ENCODE results near the gene ACD. TPM values are rescaled to one million over a fixed set of nuclear protein-coding genes. Genes with fewer than 3 reads are reported as not detected.

ACD gene
- total and polyA plus RNA-seq, 5 experiments from 2014 or later: 24.6 to 46.6 (median 38.1) TPM

- Mint-ChIP-seq H3K9me3 (no peaks in the 10 kb centered on the region), H3K36me3 (no peaks in the 10 kb centered on the region), H3K27ac (peak overlapping the region in 7 of 10 donors; percentile 28 to 88 (median 73)), H3K27me3 (no peaks in the 10 kb centered on the region), H3K4me1 (peaks cover 0 to 14% (median 5%) of the 10 kb centered on the region in 4 donors), H3K4me3 (no peak overlapping the region)
- DNase-seq (peak in 1 of 10 donors; percentile 55), ATAC-seq (no peak)
- POLR2A ChIA-PET: no interaction called here
These were observed 13.9 kb upstream of the ACD start for GRCh38 chr16:67673712-67674580.

- Mint-ChIP-seq H3K36me3 (no peaks in the 10 kb centered on the region), H3K9me3 (no peaks in the 10 kb centered on the region), H3K4me3 (no peak overlapping the region), H3K27ac (peak overlapping the region in 2 of 10 donors; percentile 44 to 88), H3K27me3 (no peaks in the 10 kb centered on the region), H3K4me1 (peaks cover 2 to 21% (median 7%) of the 10 kb centered on the region in 4 donors)
- no peak for ATAC-seq
- POLR2A ChIA-PET: interaction anchor here (0.5 kb wide), 1 partner anchor 68 kb away, joined by 5 read pairs; no protein-coding TSS in a partner anchor
- peak in 5 of 10 donors; percentile 30 to 64 (median 39) for DNase-seq
These were observed 12.9 kb upstream of the ACD start for GRCh38 chr16:67672739-67673662.

- POLR2A ChIA-PET: no interaction called here
- Mint-ChIP-seq H3K9me3 (no peaks in the 10 kb centered on the region), H3K4me1 (peaks cover 8 to 27% (median 12%) of the 10 kb centered on the region in 4 donors), H3K36me3 (no peaks in the 10 kb centered on the region), H3K4me3 (no peak overlapping the region), H3K27ac (peak overlapping the region in 1 of 10 donors; percentile 14), H3K27me3 (no peaks in the 10 kb centered on the region)
- ATAC-seq (no peak), DNase-seq (peak in 1 of 10 donors; percentile 28)
These were observed 12.2 kb upstream of the ACD start for GRCh38 chr16:67672306-67672705.

GRCh38 chr16:67669499-67670101 is 9.5 kb upstream of the ACD start:
- Mint-ChIP-seq H3K4me3 (peak overlapping the region in 3 of 10 donors; percentile 28 to 64 (median 56)), H3K9me3 (no peaks in the 10 kb centered on the region), H3K4me1 (peaks cover 11 to 36% (median 23%) of the 10 kb centered on the region in 4 donors), H3K36me3 (no peaks in the 10 kb centered on the region), H3K27me3 (no peaks in the 10 kb centered on the region), H3K27ac (peak overlapping the region in 2 of 10 donors; percentile 34 to 82)
- peak in 1 of 10 donors; percentile 55 for DNase-seq
- no peak for ATAC-seq
- POLR2A ChIA-PET: interaction anchor here (1.1 to 6.6 kb wide), 3 partner anchors 107 to 130 kb away, joined by 3 to 41 read pairs (median 32); partner anchors contain the start of gene CTCF

GRCh38 chr16:67668495-67669157 is 8.6 kb upstream of the ACD start:
- Mint-ChIP-seq H3K36me3 (no peaks in the 10 kb centered on the region), H3K9me3 (no peaks in the 10 kb centered on the region), H3K27me3 (no peaks in the 10 kb centered on the region), H3K27ac (peak overlapping the region in 5 of 10 donors; percentile 23 to 63 (median 44)), H3K4me1 (peaks cover 9 to 30% (median 27%) of the 10 kb centered on the region in 4 donors), H3K4me3 (peak overlapping the region in 4 of 10 donors; percentile 2 to 59 (median 47))
- DNase-seq: peak in 2 of 10 donors; percentile 31 to 64
- ATAC-seq: no peak
- POLR2A ChIA-PET: interaction anchor here (1.1 to 6.6 kb wide), 6 partner anchors 23 to 147 kb away, joined by 3 to 41 read pairs (median 26); partner anchors contain the start of genes CARMIL2 and CTCF

GRCh38 chr16:67667817-67668494 is 7.9 kb upstream of the ACD start:
- no peaks in the 10 kb centered on the region for H3K36me3 Mint-ChIP-seq
- H3K4me1 Mint-ChIP-seq: peaks cover 9 to 30% (median 27%) of the 10 kb centered on the region in 4 donors
- peak overlapping the region in 6 of 10 donors; percentile 61 to 90 (median 79) for H3K27ac Mint-ChIP-seq
- no peaks in the 10 kb centered on the region for H3K9me3 Mint-ChIP-seq
- H3K4me3 Mint-ChIP-seq: peak overlapping the region; percentile 53 to 95 (median 84)
- H3K27me3 Mint-ChIP-seq: no peaks in the 10 kb centered on the region
- peak; percentile 65 to 91 (median 84) for DNase-seq
- POLR2A ChIA-PET: interaction anchor here (1.0 to 6.6 kb wide), 11 partner anchors 23 to 267 kb away, joined by 3 to 41 read pairs (median 12); partner anchors contain the start of genes ATP6V0D1, CARMIL2, CTCF and GFOD2
- ATAC-seq: peak; percentile 89 to 92

- Mint-ChIP-seq H3K9me3 (no peaks in the 10 kb centered on the region), H3K4me3 (peak overlapping the region; percentile 74 to 95 (median 86)), H3K27ac (peak overlapping the region in 9 of 10 donors; percentile 29 to 91 (median 82)), H3K4me1 (peaks cover 6 to 29% (median 24%) of the 10 kb centered on the region in 4 donors), H3K36me3 (no peaks in the 10 kb centered on the region), H3K27me3 (no peaks in the 10 kb centered on the region)
- POLR2A ChIA-PET: interaction anchor here (1.0 to 6.6 kb wide), 11 partner anchors 22 to 267 kb away, joined by 3 to 41 read pairs (median 12); partner anchors contain the start of genes ATP6V0D1, CARMIL2, CTCF and GFOD2
- ATAC-seq (no peak), DNase-seq (no peak)
These were observed 7.4 kb upstream of the ACD start for GRCh38 chr16:67667453-67667816.

- H3K36me3 Mint-ChIP-seq: no peaks in the 10 kb centered on the region
- peak within 1 kb of the TSS; percentile 74 to 95 (median 86) for H3K4me3 Mint-ChIP-seq
- peak; percentile 70 to 92 (median 78) for DNase-seq
- H3K4me1 Mint-ChIP-seq: peaks cover 6 to 30% (median 25%) of the 10 kb centered on the region in 4 donors
- POLR2A ChIA-PET: interaction anchor here (1.0 to 6.6 kb wide), 12 partner anchors 22 to 268 kb away, joined by 3 to 41 read pairs (median 10); partner anchors contain the start of genes ATP6V0D1, CARMIL2, CTCF and GFOD2
- ATAC-seq: peak; percentile 67 to 69
- no peaks in the 10 kb centered on the region for H3K27me3 Mint-ChIP-seq
- no peaks in the 10 kb centered on the region for H3K9me3 Mint-ChIP-seq
- H3K27ac Mint-ChIP-seq: peak within 1 kb of the TSS in 9 of 10 donors; percentile 29 to 93 (median 83)
These were observed 6.7 kb upstream of the ACD start, which contains the start of the genes C16orf86 and ENKD1 for GRCh38 chr16:67666559-67667452. C16orf86 (plus strand) TSS chr16:67666814; CDS start chr16:67666971, 157 bp downstream. ENKD1 (minus strand) TSS chr16:67666750; CDS start chr16:67666442, 308 bp downstream.

- no peaks in the 10 kb centered on the region for H3K9me3 Mint-ChIP-seq
- peaks cover 10 to 37% (median 30%) of the 10 kb centered on the region in 4 donors for H3K4me1 Mint-ChIP-seq
- no peaks in the 10 kb centered on the region for H3K27me3 Mint-ChIP-seq
- peak overlapping the region; percentile 49 to 92 (median 70) for H3K4me3 Mint-ChIP-seq
- peak overlapping the region in 8 of 10 donors; percentile 69 to 88 (median 76) for H3K27ac Mint-ChIP-seq
- peak in 2 of 10 donors; percentile 17 to 53 for DNase-seq
- H3K36me3 Mint-ChIP-seq: no peaks in the 10 kb centered on the region
- POLR2A ChIA-PET: interaction anchor here (1.2 to 6.6 kb wide), 10 partner anchors 21 to 144 kb away, joined by 3 to 41 read pairs (median 14); partner anchors contain the start of genes CARMIL2, CTCF and RIPOR1
- peak; percentile 0 to 13 for ATAC-seq
These were observed 6.0 kb upstream of the ACD start for GRCh38 chr16:67666032-67666551.

Measured in naive thymus-derived CD8-positive, alpha-beta T cell (primary cell).